Measurements from ENCODE around the gene JCAD.
"Not testable (repeated sequence)": the region's sequence is repeated elsewhere in the genome, so short reads cannot be mapped to it uniquely, and the experiment has no call there.

JCAD gene
- total RNA-seq, result 0 to 0.25 (median 0.07) reads per million in 9 experiments

- peak; percentile 84 for ATAC-seq (replicated peaks)
These were observed at the start of gene JCAD for GRCh38 chr10:30059209-30060107. Gene JCAD (minus strand): TSS chr10:30059586. CDS start chr10:30047812, 11,774 bp downstream.

GRCh38 chr10:30106987-30107386 is 47.6 kb upstream of the JCAD start:
- no peaks in the 10 kb centered on the region for H3K36me3 Mint-ChIP-seq (ENCODE audit: insufficient read depth)
- H3K4me1 Mint-ChIP-seq (ENCODE audit: low read depth in 2 of 2), result no peaks in the 10 kb centered on the region
- peaks cover 40 to 74% of the 10 kb centered on the region in 2 donors for H3K27me3 Mint-ChIP-seq
- H3K9me3 Mint-ChIP-seq, result peaks cover 4 to 5% of the 10 kb centered on the region in 2 donors
- H3K4me3 Mint-ChIP-seq, result no peak overlapping the region
- no peak overlapping the region for H3K27ac Mint-ChIP-seq
- ATAC-seq (replicated peaks) (no peak), DNase-seq (no peak)

More at GRCh38 chr10:30059209-30060107, at the start of gene JCAD:
- Mint-ChIP-seq H3K4me1 (ENCODE audit: low read depth in 2 of 2) (peaks cover 6 to 7% of the 10 kb centered on the region in 2 donors), H3K27ac (peak within 1 kb of the TSS in 1 of 2 donors; percentile 3), H3K27me3 (peaks cover 52 to 70% of the 10 kb centered on the region in 2 donors), H3K9me3 (no peaks in the 10 kb centered on the region), H3K36me3 (ENCODE audit: insufficient read depth) (peaks cover 2% of the 10 kb centered on the region), H3K4me3 (peak within 1 kb of the TSS; percentile 77 to 80)
- peak; percentile 21 to 37 (median 33) for DNase-seq

- Mint-ChIP-seq H3K36me3 (ENCODE audit: insufficient read depth) (no peaks in the 10 kb centered on the region), H3K4me3 (no peak overlapping the region), H3K9me3 (peaks cover 0 to 2% of the 10 kb centered on the region in 2 donors), H3K27ac (no peak overlapping the region), H3K27me3 (peaks cover 38 to 62% of the 10 kb centered on the region in 2 donors), H3K4me1 (ENCODE audit: low read depth in 2 of 2) (no peaks in the 10 kb centered on the region)
- ATAC-seq (replicated peaks) (no peak), DNase-seq (no peak)
These were observed 44.4 kb upstream of the JCAD start for GRCh38 chr10:30103595-30104320.

GRCh38 chr10:30099706-30100105 is 40.3 kb upstream of the JCAD start:
- ATAC-seq (replicated peaks), result not testable (repeated sequence)

GRCh38 chr10:30099101-30099500 is 39.7 kb upstream of the JCAD start:
- H3K36me3 Mint-ChIP-seq (ENCODE audit: insufficient read depth), result no peaks in the 10 kb centered on the region
- H3K9me3 Mint-ChIP-seq, result peaks cover 0 to 2% of the 10 kb centered on the region in 2 donors
- peaks cover 53 to 65% of the 10 kb centered on the region in 2 donors for H3K27me3 Mint-ChIP-seq
- no peaks in the 10 kb centered on the region for H3K4me1 Mint-ChIP-seq (ENCODE audit: low read depth in 2 of 2)
- ATAC-seq (replicated peaks), result no peak
- DNase-seq, result no peak
- no peak overlapping the region for H3K4me3 Mint-ChIP-seq
- no peak overlapping the region for H3K27ac Mint-ChIP-seq

More at GRCh38 chr10:30099706-30100105, 40.3 kb upstream of the JCAD start:
- peaks cover 55 to 65% of the 10 kb centered on the region in 2 donors for H3K27me3 Mint-ChIP-seq
- not testable (repeated sequence) for DNase-seq; H3K36me3 Mint-ChIP-seq (ENCODE audit: insufficient read depth); H3K4me1 Mint-ChIP-seq (ENCODE audit: low read depth in 2 of 2); H3K4me3 Mint-ChIP-seq; H3K9me3 Mint-ChIP-seq; H3K27ac Mint-ChIP-seq

- H3K36me3 Mint-ChIP-seq (ENCODE audit: insufficient read depth), result no peaks in the 10 kb centered on the region
- peaks cover 48 to 65% of the 10 kb centered on the region in 2 donors for H3K27me3 Mint-ChIP-seq
- H3K9me3 Mint-ChIP-seq, result peaks cover 0 to 2% of the 10 kb centered on the region in 2 donors
- ATAC-seq (replicated peaks) (no peak), DNase-seq (no peak)
- no peak overlapping the region for H3K4me3 Mint-ChIP-seq
- no peaks in the 10 kb centered on the region for H3K4me1 Mint-ChIP-seq (ENCODE audit: low read depth in 2 of 2)
- no peak overlapping the region for H3K27ac Mint-ChIP-seq
These were observed 39.2 kb upstream of the JCAD start for GRCh38 chr10:30098629-30099028.

GRCh38 chr10:30096564-30096963 is 37.2 kb upstream of the JCAD start:
- no peaks in the 10 kb centered on the region for H3K36me3 Mint-ChIP-seq (ENCODE audit: insufficient read depth)
- no peak overlapping the region for H3K4me3 Mint-ChIP-seq
- ATAC-seq (replicated peaks), result no peak
- H3K4me1 Mint-ChIP-seq (ENCODE audit: low read depth in 2 of 2), result no peaks in the 10 kb centered on the region
- no peak overlapping the region for H3K27ac Mint-ChIP-seq
- H3K9me3 Mint-ChIP-seq, result no peaks in the 10 kb centered on the region
- DNase-seq, result no peak
- peaks cover 38 to 61% of the 10 kb centered on the region in 2 donors for H3K27me3 Mint-ChIP-seq

- Mint-ChIP-seq H3K36me3 (ENCODE audit: insufficient read depth) (no peaks in the 10 kb centered on the region), H3K4me1 (ENCODE audit: low read depth in 2 of 2) (no peaks in the 10 kb centered on the region), H3K27ac (no peak overlapping the region), H3K27me3 (peaks cover 37 to 59% of the 10 kb centered on the region in 2 donors), H3K4me3 (no peak overlapping the region), H3K9me3 (no peaks in the 10 kb centered on the region)
- ATAC-seq (replicated peaks) (no peak), DNase-seq (no peak)
These were observed 36.4 kb upstream of the JCAD start for GRCh38 chr10:30095631-30096422.

- Mint-ChIP-seq H3K27ac (no peak overlapping the region), H3K4me3 (no peak overlapping the region), H3K9me3 (no peaks in the 10 kb centered on the region), H3K27me3 (peaks cover 28 to 51% of the 10 kb centered on the region in 2 donors), H3K36me3 (ENCODE audit: insufficient read depth) (no peaks in the 10 kb centered on the region), H3K4me1 (ENCODE audit: low read depth in 2 of 2) (no peaks in the 10 kb centered on the region)
- ATAC-seq (replicated peaks) (no peak), DNase-seq (no peak)
These were observed 35.2 kb upstream of the JCAD start for GRCh38 chr10:30094601-30095000.

- ATAC-seq (replicated peaks) (no peak), DNase-seq (no peak)
- no peaks in the 10 kb centered on the region for H3K9me3 Mint-ChIP-seq
- H3K27ac Mint-ChIP-seq, result no peak overlapping the region
- peaks cover 21 to 44% of the 10 kb centered on the region in 2 donors for H3K27me3 Mint-ChIP-seq
- H3K4me3 Mint-ChIP-seq, result no peak overlapping the region
- no peaks in the 10 kb centered on the region for H3K4me1 Mint-ChIP-seq (ENCODE audit: low read depth in 2 of 2)
- no peaks in the 10 kb centered on the region for H3K36me3 Mint-ChIP-seq (ENCODE audit: insufficient read depth)
These were observed 34.0 kb upstream of the JCAD start for GRCh38 chr10:30093303-30093950.

- Mint-ChIP-seq H3K4me1 (ENCODE audit: low read depth in 2 of 2) (no peaks in the 10 kb centered on the region), H3K36me3 (ENCODE audit: insufficient read depth) (no peaks in the 10 kb centered on the region), H3K4me3 (no peak overlapping the region), H3K9me3 (no peaks in the 10 kb centered on the region), H3K27me3 (peaks cover 17 to 37% of the 10 kb centered on the region in 2 donors), H3K27ac (no peak overlapping the region)
- ATAC-seq (replicated peaks) (no peak), DNase-seq (no peak)
These were observed 32.9 kb upstream of the JCAD start for GRCh38 chr10:30092151-30092790.

- no peak overlapping the region for H3K27ac Mint-ChIP-seq
- H3K36me3 Mint-ChIP-seq (ENCODE audit: insufficient read depth), result no peaks in the 10 kb centered on the region
- no peaks in the 10 kb centered on the region for H3K4me1 Mint-ChIP-seq (ENCODE audit: low read depth in 2 of 2)
- peaks cover 17 to 31% of the 10 kb centered on the region in 2 donors for H3K27me3 Mint-ChIP-seq
- DNase-seq (no peak), ATAC-seq (replicated peaks) (no peak)
- H3K4me3 Mint-ChIP-seq, result no peak overlapping the region
- no peaks in the 10 kb centered on the region for H3K9me3 Mint-ChIP-seq
These were observed 31.8 kb upstream of the JCAD start for GRCh38 chr10:30091136-30091535.
